GM19455 (cell line): ENCODE results near the gene SLC41A3.
A peak's percentile ranks its signal among the peaks of the same experiment; 100 is the strongest.

ENCODE experiments used
- ATAC-seq: cut with Tn5 transposase; IDR thresholded peaks from one replicate; pipeline ENCODE4 v1.9.1; 2021; ENCODE audit not compliant: unreplicated experiment

SLC41A3 gene

GRCh38 chr3:126083913-126084767 is at the start of gene SLC41A3:
TSS of gene SLC41A3 (minus strand) at chr3:126084124. CDS start at chr3:126068219, 15,905 bp downstream.
- ATAC-seq: peak; percentile 92

GRCh38 chr3:126133606-126134005 is 49.7 kb upstream of the SLC41A3 start:
- no peak for ATAC-seq

- ATAC-seq: no peak
These were observed 49.0 kb upstream of the SLC41A3 start for GRCh38 chr3:126132751-126133511.

- ATAC-seq: no peak
These were observed 48.2 kb upstream of the SLC41A3 start for GRCh38 chr3:126131881-126132750.

GRCh38 chr3:126130981-126131745 is 47.2 kb upstream of the SLC41A3 start:
- no peak for ATAC-seq

- no peak for ATAC-seq
These were observed 46.3 kb upstream of the SLC41A3 start for GRCh38 chr3:126130081-126130855.

GRCh38 chr3:126129398-126129891 is 45.5 kb upstream of the SLC41A3 start:
- no peak for ATAC-seq

GRCh38 chr3:126128504-126129397 is 44.8 kb upstream of the SLC41A3 start:
- no peak for ATAC-seq

- no peak for ATAC-seq
These were observed 44.0 kb upstream of the SLC41A3 start for GRCh38 chr3:126127904-126128303.

- no peak for ATAC-seq
These were observed 43.5 kb upstream of the SLC41A3 start for GRCh38 chr3:126127452-126127851.

GRCh38 chr3:126126811-126127431 is 43.0 kb upstream of the SLC41A3 start:
- no peak for ATAC-seq

GRCh38 chr3:126126286-126126685 is 42.4 kb upstream of the SLC41A3 start:
- ATAC-seq: no peak

GRCh38 chr3:126125781-126126251 is 41.9 kb upstream of the SLC41A3 start:
- ATAC-seq: no peak

- ATAC-seq: no peak
These were observed 41.4 kb upstream of the SLC41A3 start for GRCh38 chr3:126125341-126125740.

- no peak for ATAC-seq
These were observed 41.0 kb upstream of the SLC41A3 start for GRCh38 chr3:126124896-126125295.

- no peak for ATAC-seq
These were observed 40.4 kb upstream of the SLC41A3 start for GRCh38 chr3:126124148-126124868.

- ATAC-seq: no peak
These were observed 37.7 kb upstream of the SLC41A3 start for GRCh38 chr3:126121632-126122031.
